GM20431 (cell line): ENCODE data around the gene CTSD.
"Not testable (repeated sequence)": the region's sequence is repeated elsewhere in the genome, so short reads cannot be mapped to it uniquely, and the experiment has no call there.

ENCODE experiments used
- in situ Hi-C: fragments of 300-500 bp; cut with MseI, MboI; formaldehyde crosslinking; loops from one replicate; pipeline ENCODE4 v1.15.0; 2020; ENCODE audit warnings: low sequenced_read_pairs; ENCODE audit not compliant: unreplicated experiment

The CTSD gene

GRCh38 chr11:1771700-1772099 is 8.0 kb upstream of the CTSD start:
- in situ Hi-C loops = no loop called here

DNA sequence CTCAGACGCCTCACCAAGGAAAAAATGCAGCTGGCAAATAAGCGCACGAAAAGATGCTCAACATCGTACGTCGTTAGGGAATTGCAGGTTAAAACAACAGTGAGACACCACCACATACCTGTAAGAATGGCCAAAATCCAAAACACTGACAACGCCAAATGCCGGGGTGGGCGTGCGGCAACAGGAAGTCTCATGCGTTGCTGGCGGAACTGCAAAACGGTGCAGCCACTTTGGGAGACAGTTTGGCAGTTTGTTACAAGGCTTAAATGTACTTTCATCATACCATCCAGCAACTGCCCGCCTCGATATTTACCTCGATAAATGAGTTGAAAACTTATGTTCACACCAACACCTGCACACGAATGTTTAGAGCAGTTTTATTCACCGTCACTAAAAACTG is 7.5 kb upstream of the CTSD start:
- in situ Hi-C loops = no loop called here

DNA sequence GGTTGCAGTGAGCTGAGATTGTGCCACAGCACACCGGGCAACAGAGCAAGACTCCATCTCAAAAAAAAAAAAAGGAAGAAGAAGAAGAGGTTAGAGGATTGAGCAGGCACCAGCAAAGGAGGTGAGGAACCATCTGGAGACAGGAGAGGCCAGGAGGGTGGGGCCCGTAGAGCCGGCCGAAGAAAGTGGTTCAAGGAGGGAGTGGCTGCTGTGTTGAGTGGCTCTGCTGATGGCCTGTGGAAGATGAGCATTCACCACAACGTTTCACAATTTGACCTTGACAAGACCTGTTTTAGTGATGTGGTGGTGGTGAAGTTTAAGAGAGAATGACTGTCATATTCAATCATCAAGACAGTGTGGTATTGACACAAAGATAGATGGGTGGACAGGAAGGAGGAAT is 6.8 kb upstream of the CTSD start:
- in situ Hi-C loops = no loop called here

DNA sequence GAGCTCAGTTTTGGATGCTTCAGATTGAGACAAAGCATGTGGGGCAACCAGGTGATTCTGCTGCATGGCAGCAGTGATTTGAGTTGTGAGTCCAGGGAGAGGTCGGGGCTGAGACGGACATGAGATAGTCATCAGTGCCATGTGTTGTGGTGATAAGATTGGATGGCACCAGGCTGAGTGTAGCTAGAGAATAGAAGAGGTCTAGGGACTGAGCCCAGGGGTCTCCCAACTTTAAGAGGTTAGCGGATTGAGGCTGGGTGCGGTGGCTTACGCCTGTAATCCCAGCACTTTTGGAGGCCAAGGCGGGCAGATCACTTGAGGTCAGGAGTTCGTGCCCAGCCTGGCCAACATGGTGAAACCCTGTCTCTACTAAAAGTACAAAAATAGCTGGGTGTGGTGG is 6.3 kb upstream of the CTSD start:
- in situ Hi-C loops = no loop called here

DNA sequence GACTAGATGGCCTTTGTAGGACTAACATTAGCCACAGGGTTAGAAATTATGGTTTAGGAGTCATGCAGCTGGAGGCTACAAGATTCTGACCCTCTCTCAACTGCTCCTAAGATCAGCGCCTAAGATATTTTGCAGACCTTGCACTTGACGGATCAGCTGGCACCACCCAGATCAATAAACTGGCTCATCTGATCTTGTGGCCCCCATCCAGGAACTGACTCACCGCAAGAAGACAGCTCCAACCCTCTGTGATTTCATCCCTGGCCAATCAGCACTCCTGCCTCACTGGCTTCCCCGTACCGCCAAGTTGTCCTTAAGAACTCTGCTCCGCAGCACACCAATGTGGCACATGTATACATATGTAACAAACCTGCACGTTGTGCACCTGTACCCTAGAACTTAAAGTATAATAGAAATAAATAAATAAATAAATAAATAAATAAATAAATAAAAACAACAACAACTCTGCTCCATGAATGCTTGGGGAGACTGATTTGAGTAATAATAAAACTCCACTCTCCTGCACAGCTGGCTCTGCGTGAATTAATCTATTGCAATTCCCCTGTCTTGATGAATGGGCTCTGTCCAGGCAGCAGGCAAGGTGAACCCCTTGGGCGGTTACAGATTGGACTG is 5.7 kb upstream of the CTSD start:
- in situ Hi-C loops = not testable (repeated sequence)

- in situ Hi-C loops = no loop called here
These were observed 4.4 kb upstream of the CTSD start for GRCh38 chr11:1768141-1768469.

- in situ Hi-C loops = no loop called here
These were observed 3.8 kb upstream of the CTSD start for GRCh38 chr11:1767399-1768140.

- in situ Hi-C loops = no loop called here
These were observed 3.1 kb upstream of the CTSD start for GRCh38 chr11:1766719-1767398.

DNA sequence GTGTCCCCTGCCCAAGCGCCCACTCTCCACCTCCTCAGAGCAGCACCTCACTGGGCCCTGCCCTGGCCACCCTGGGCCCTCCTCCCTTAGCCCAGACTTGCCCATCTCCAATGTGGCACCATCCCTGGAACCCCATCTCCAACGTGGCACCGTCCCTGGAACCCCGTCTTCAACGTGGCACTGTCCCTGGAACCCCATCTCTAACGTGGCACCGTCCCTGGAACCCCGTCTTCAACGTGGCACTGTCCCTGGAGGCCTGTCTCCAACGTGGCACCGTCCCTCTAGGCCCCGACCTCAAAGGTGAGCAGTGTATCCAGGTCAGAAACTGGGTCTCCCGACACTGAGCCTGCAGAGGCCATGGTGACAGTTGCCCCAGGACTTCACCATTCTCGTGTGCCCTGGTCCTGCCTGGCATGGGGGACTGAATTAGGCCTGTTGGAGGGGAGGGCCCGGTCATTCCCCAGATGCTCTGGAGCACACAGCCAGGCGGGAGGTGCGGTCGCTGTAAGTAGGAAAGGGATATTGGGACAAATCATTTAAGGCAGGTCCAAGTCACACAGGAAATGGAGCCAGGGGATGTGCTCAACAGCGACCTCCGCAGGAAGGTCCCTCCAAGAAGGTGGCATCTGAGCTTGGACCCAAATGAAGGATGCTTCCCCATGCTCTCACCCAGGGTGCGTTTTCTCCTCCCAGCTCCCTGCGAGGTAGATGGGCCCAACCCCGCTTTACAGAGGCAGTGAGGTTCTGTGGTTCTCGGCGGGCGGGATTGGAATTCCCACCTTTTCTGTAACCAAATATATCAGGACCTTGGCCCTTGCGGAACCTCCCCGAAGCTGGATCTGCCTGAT is 2.4 kb upstream of the CTSD start:
- in situ Hi-C loops = no loop called here

GRCh38 chr11:1763336-1763795 is 361 bp downstream of the CTSD start:
- in situ Hi-C loops = no loop called here

DNA sequence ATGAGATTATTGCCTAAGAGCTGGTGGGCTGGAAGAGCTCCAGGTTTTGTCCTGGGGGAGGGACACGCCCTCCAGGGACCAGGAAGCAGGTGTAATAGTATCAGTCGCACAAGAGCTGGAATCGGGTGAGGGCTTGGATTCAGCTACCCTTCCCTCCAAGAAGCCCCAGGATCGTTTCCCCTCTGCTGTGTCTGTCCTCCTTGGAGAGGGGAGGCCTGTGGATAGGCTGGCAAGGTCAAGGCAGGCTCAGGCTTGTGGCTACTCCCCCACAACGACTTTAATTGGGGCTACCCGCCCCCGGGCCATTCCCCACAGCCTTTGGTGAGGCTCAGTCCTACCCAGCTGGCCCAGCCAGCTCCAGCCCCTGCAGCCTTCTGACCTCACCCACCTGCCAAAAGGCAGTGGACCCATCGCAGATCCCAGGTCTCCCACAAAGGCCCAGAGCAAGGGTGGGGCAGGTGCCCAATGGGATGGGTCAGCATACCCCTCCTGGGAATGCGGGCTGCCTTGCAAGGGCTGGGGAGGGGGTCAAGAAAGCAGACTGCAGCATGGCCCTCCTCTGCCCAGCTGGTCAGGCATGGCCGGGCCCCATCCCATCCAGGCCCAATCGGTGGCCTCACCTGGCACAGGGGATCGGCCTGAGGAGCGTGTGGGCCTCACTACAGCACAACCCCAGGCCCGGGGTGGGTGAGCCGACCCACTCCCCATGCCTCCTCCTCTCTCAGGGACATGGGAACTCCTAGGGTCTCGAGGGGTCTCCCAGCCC is 1.0 kb downstream of the CTSD start:
- in situ Hi-C loops = no loop called here

GRCh38 chr11:1761857-1762536 is 1.7 kb downstream of the CTSD start:
- in situ Hi-C loops = no loop called here

GRCh38 chr11:1761110-1761856 is 2.4 kb downstream of the CTSD start:
- in situ Hi-C loops = no loop called here

DNA sequence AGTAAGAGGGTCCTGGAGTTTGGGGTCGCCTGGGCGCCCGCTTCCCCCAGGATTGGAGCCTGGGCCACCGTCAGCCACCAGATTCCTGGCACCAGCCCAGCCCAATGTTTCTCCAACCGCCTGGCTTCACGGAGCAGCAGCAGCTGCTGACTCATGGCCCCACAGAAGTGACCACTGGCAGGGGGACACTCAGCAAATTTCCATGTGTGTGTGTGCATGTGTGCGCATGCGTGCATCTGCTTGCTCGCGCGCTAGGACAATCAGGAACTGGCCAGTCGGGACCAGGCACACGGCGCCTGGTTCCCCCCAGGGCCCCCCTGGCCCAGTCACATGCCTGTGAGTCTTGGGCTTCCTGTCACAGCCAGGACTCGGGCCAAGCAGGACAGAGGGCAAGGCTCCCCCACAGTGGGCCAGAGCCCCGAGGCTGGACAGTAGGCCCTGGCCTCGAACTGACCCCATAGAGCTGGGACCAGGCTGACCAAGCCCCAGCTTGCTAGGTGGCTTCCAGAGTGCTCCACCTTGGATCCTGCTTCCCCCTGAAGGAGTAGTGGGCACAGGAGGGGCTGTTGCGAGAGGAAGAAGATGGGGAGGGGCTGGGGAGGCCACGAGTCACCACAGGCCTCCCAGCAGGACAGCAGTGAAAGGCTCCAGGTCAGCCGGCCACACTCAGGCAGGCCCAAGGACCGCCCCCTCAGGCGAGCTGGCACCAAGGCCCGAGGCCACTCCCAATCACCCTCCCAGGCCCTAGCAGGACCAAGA is 3.2 kb downstream of the CTSD start:
- in situ Hi-C loops = no loop called here

DNA sequence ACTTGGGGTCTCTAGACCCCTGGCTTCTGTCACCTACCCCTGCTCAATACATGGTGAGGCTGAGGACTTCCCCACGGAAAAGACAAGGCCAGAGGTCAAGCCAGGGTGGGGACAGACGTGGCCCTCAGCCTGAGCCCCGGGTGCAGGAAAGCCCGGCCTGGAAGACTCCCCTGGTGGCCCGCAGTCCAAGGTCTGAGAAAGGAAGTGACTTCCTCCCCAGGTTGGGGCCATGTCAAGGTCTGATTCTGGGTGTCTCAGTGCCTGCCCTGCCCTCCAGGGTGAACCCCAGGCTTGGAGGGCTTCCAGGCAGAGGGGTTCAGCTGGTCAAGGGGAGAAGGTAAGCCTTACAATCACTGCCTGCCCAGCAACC is 3.9 kb downstream of the CTSD start:
- in situ Hi-C loops = no loop called here

DNA sequence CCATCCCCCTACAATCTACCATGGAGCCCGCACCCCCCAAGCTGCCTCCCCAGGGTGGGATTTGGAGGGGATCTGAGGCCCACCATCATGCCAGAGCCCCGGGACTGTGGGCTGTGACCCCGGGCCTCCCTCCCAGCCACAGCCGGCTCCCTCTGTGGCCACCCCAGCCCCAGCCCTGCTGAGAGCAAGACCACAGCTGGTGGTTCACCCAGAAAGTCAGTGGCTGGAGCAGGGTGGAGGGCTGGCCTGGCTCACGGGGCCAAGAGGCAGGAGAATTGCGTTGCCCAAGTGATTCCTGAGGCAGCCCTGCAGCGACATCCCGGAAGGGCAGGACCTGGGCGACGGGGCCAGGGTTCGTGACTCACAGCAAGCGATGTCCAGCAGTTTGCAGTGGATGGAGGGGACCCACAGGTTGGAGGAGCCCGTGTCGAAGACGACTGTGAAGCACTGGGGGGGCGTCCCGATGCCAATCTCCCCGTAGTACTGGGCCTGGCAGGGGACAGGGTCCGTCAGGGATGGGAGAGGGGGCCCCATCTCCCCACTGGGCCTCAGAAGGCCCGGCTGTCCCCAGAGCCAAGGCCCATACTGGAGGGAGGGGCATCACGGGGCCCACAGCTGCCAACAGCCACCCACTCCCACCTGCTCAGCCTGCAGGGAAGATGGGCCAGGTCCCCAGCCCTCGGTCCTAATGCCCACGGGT is 4.4 kb downstream of the CTSD start:
- in situ Hi-C loops = no loop called here

GRCh38 chr11:1758611-1759150 is 5.0 kb downstream of the CTSD start:
- in situ Hi-C loops = no loop called here
